Neural crest cell (in vitro differentiated cells): ENCODE measurements around the gene TOMM5. TPM values are rescaled to one million over a fixed set of nuclear protein-coding genes. Genes with fewer than 3 reads are reported as not detected.

ENCODE experiments used
- DNase-seq: peaks from one replicate; pipeline ENCODE4 v3.0.0; 2021; ENCODE audit warnings: low read depth, mixed read lengths, low spot score
- H3K27ac Mint-ChIP-seq: one replicate; pipeline ENCODE4 v1.8.0; 2021; ENCODE audit warnings: mild to moderate bottlenecking, mixed read lengths; ENCODE audit not compliant: unreplicated experiment
- H3K27me3 Mint-ChIP-seq: 2 replicates; pipeline ENCODE4 v1.8.0; 2021; ENCODE audit warnings: low read depth, mild to moderate bottlenecking, mixed read lengths
- H3K36me3 Mint-ChIP-seq: 2 replicates; pipeline ENCODE4 v1.8.0; 2021; ENCODE audit warnings: low read depth, mild to moderate bottlenecking, mixed read lengths
- H3K4me1 Mint-ChIP-seq: 2 replicates; pipeline ENCODE4 v1.8.0; 2021; ENCODE audit warnings: mixed read lengths
- H3K4me3 Mint-ChIP-seq: one replicate; pipeline ENCODE4 v1.8.0; 2021; ENCODE audit warnings: mild to moderate bottlenecking, mixed read lengths
- H3K9me3 Mint-ChIP-seq: 2 replicates; pipeline ENCODE4 v1.8.0; 2021; ENCODE audit warnings: mixed read lengths
- long read RNA-seq: library from polyadenylated mRNA; unstranded; transcript quantifications from one replicate; pipeline ENCODE4 v2.0.0, GENCODE V29; 2020
- total RNA-seq: library from RNA; stranded (reverse); gene quantifications from 2 replicates; pipeline ENCODE4 v1.2.1, GENCODE V29; 2021
- TF ChIP-seq, protein P1 (sequence below): fragments of 200-600 bp; sonication (generic); conservative IDR thresholded peaks from 2 replicates; pipeline ENCODE4 v1.5.0; 2021; ENCODE audit warnings: antibody characterized with exemption, mild to moderate bottlenecking

The TOMM5 gene
- 155 and 159 TPM in 2 replicates for total RNA-seq
- long read RNA-seq, transcript TOMM5-201 (2 exons, 751 nt), result major isoform, 48 of 49 reads
- long read RNA-seq, partial matches to known transcripts, result 0 of 49 reads
- long read RNA-seq, other reads (novel, unspliced or antisense), result 0 of 49 reads

GRCh38 chr9:37592108-37592951 is at the start of gene TOMM5:
TSS of gene TOMM5 (minus strand) at chr9:37592597. CDS start at chr9:37592532, 65 bp downstream.
- no peaks in the 10 kb centered on the region for H3K36me3 Mint-ChIP-seq
- peak; percentile 82 for DNase-seq
- H3K9me3 Mint-ChIP-seq, result no peaks in the 10 kb centered on the region
- TF ChIP-seq, protein P1, sequence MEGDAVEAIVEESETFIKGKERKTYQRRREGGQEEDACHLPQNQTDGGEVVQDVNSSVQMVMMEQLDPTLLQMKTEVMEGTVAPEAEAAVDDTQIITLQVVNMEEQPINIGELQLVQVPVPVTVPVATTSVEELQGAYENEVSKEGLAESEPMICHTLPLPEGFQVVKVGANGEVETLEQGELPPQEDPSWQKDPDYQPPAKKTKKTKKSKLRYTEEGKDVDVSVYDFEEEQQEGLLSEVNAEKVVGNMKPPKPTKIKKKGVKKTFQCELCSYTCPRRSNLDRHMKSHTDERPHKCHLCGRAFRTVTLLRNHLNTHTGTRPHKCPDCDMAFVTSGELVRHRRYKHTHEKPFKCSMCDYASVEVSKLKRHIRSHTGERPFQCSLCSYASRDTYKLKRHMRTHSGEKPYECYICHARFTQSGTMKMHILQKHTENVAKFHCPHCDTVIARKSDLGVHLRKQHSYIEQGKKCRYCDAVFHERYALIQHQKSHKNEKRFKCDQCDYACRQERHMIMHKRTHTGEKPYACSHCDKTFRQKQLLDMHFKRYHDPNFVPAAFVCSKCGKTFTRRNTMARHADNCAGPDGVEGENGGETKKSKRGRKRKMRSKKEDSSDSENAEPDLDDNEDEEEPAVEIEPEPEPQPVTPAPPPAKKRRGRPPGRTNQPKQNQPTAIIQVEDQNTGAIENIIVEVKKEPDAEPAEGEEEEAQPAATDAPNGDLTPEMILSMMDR, result peak; percentile 2
- peak within 1 kb of the TSS; percentile 96 for H3K4me3 Mint-ChIP-seq
- H3K27me3 Mint-ChIP-seq, result peaks cover 27% of the 10 kb centered on the region
- peaks cover 34% of the 10 kb centered on the region for H3K4me1 Mint-ChIP-seq
- peak within 1 kb of the TSS; percentile 99 for H3K27ac Mint-ChIP-seq

DNA sequence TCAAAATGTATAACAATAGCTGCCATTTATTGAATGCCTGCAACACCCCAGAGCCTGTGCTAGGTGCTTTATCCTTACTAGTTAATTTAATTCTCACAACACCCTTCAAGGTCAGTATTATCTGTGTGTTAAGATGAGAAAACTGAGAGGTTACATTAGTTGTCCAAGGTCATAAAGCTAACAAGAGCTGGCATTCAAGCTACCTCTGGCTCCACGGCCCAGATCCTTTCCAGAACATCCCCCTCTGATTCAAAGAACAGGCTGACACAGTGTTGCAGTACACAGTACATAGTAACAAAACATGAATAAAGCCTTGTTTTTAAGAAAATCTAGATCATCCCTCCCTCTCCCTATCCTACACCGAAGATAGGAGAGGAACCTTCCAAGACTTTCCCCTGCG is 48.9 kb upstream of the TOMM5 start:
- TF ChIP-seq, protein P1, result no peak
- no peaks in the 10 kb centered on the region for H3K36me3 Mint-ChIP-seq
- peaks cover 9% of the 10 kb centered on the region for H3K4me1 Mint-ChIP-seq
- H3K27me3 Mint-ChIP-seq, result peaks cover 38% of the 10 kb centered on the region
- no peak for DNase-seq
- H3K9me3 Mint-ChIP-seq, result no peaks in the 10 kb centered on the region
- H3K27ac Mint-ChIP-seq, result no peak overlapping the region
- no peak overlapping the region for H3K4me3 Mint-ChIP-seq

DNA sequence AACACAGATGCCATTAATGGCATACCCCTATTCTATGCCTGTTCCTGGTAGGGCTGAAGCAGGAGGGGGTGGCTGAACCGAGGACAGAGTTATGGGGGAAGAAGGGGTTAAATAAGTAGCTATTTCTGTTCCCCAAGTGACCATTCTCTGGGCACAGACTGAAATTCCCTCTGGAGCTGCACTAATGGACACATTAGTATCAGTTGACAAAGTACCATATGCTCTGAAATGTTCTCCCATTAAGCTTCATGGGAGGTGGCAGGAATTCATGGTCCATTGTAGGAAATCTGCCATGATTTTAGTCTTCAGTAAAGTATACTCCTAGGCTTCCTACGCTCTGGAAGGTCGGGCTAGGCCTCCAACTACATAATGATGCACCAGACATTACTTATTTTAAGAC is 47.8 kb upstream of the TOMM5 start:
- Mint-ChIP-seq H3K9me3 (no peaks in the 10 kb centered on the region), H3K27me3 (peaks cover 27% of the 10 kb centered on the region), H3K4me1 (peaks cover 9% of the 10 kb centered on the region), H3K27ac (no peak overlapping the region), H3K4me3 (no peak overlapping the region), H3K36me3 (no peaks in the 10 kb centered on the region)
- no peak for DNase-seq
- TF ChIP-seq, protein P1, result no peak

DNA sequence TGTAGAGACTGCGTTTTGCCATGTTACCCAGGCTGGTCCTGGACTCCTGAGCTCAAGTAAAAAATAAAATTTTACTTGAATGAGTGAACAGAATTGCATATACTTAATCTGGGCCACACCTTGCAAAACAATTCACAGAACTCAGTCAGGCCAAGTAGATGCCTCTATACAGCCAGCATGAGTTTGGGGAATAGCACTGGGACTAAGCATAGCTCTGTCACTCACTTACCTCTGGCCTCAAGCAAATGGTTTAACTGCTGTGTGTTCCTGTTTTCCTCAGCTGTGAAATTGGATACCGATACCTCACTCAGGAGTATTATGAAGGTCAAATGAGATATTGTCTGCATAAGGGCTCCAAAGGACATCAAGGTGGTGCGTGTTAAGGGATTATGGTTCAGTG is 47.4 kb upstream of the TOMM5 start:
- Mint-ChIP-seq H3K4me3 (no peak overlapping the region), H3K36me3 (no peaks in the 10 kb centered on the region), H3K27me3 (peaks cover 23% of the 10 kb centered on the region), H3K4me1 (peaks cover 9% of the 10 kb centered on the region), H3K9me3 (no peaks in the 10 kb centered on the region), H3K27ac (no peak overlapping the region)
- DNase-seq, result no peak
- TF ChIP-seq, protein P1, result no peak

- Mint-ChIP-seq H3K27me3 (peaks cover 20% of the 10 kb centered on the region), H3K27ac (no peak overlapping the region), H3K9me3 (no peaks in the 10 kb centered on the region), H3K4me3 (no peak overlapping the region), H3K36me3 (no peaks in the 10 kb centered on the region), H3K4me1 (peaks cover 9% of the 10 kb centered on the region)
- TF ChIP-seq, protein P1, result no peak
- no peak for DNase-seq
Measured at GRCh38 chr9:37639109-37639762, 46.8 kb upstream of the TOMM5 start.
